IMR-90 (cell line): ENCODE results near the gene ABHD18.
"Not testable (repeated sequence)": the region's sequence is repeated elsewhere in the genome, so short reads cannot be mapped to it uniquely, and the experiment has no call there.

Source experiments
- BHLHE40 ChIP-seq: fragments of 150-350 bp; IDR thresholded peaks from 2 replicates; pipeline ENCODE4 v1.6.1; 2016; ENCODE audit warnings: mild to moderate bottlenecking, low read depth, low read length
- FOS ChIP-seq: fragments of 150-350 bp; IDR thresholded peaks from 2 replicates; pipeline ENCODE4 v1.6.1; 2016; ENCODE audit warnings: low read depth, low read length
- MAFK ChIP-seq: IDR thresholded peaks from 2 replicates; pipeline ENCODE4 v1.6.1; 2012; ENCODE audit warnings: low read depth, low read length, improper control_type of control experiment
- MAZ ChIP-seq: IDR thresholded peaks from 2 replicates; pipeline ENCODE4 v1.6.1; 2012; ENCODE audit warnings: low read depth, mild to moderate bottlenecking, low read length, improper control_type of control experiment, moderate library complexity, borderline replicate concordance
- POLR2A ChIP-seq: IDR thresholded peaks from 2 replicates; pipeline ENCODE4 v1.6.1; 2012; ENCODE audit warnings: mild to moderate bottlenecking, low read depth, low read length
- RFX5 ChIP-seq: IDR thresholded peaks from 2 replicates; pipeline ENCODE4 v1.8.0; 2012; ENCODE audit warnings: low read depth, mild to moderate bottlenecking, low read length, moderate library complexity
- SMC3 ChIP-seq: fragments of 150-350 bp; IDR thresholded peaks from 2 replicates; pipeline ENCODE4 v1.6.1; 2016; ENCODE audit warnings: low read depth, mild to moderate bottlenecking, antibody characterized with exemption, low read length, moderate library complexity
- TF ChIP-seq, protein P1 (sequence below): fragments of 150-350 bp; IDR thresholded peaks from 2 replicates; pipeline ENCODE4 v1.6.1; 2017; ENCODE audit warnings: mild to moderate bottlenecking, antibody characterized with exemption, low read length, low read depth
- TF ChIP-seq, protein P2 (sequence below): conservative IDR thresholded peaks from 2 replicates; pipeline ENCODE4 v1.5.1; 2012; ENCODE audit warnings: mild to moderate bottlenecking, low read depth, low read length, improper control_type of control experiment
- TF ChIP-seq, protein P3 (sequence below): fragments of 150-350 bp; IDR thresholded peaks from 2 replicates; pipeline ENCODE4 v1.6.1; 2016; ENCODE audit warnings: low read depth, mild to moderate bottlenecking, low read length, moderate library complexity, borderline replicate concordance

DNA sequence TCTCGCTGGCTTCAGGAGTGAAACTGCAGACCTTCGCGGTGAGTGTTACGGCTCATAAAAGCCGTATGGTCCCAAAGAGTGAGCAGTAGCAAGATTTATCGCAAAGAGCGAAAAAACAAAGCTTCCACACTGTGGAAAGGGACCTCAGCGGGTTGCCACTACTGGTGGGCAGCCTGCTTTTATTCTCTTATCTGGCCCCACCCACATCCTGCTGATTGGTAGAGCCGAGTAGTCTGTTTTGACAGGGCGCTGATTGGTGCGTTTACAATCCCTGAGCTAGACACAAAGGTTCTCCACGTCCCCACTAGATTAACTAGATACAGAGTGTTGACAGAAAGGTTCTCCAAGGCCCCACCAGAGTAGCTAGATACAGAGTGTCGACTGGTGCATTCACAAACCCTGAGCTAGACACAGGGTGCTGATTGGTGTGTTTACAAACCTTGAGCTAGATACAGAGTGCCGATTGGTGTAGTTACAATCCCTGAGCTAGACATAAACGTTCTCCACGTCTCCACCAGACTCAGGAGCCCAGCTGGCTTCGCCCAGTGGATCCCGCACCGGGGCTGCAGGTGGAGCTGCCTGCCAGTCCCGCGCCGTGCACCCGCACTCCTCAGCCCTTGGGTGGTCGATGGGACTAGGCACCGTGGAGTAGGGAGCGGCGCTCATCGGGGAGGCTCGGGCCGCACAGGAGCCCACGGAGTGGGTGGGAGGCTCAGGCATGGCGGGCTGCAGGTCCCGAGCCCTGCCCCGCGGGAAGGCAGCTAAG lies 1.4 kb upstream of the ABHD18 start:
- TF ChIP-seq, protein P1, sequence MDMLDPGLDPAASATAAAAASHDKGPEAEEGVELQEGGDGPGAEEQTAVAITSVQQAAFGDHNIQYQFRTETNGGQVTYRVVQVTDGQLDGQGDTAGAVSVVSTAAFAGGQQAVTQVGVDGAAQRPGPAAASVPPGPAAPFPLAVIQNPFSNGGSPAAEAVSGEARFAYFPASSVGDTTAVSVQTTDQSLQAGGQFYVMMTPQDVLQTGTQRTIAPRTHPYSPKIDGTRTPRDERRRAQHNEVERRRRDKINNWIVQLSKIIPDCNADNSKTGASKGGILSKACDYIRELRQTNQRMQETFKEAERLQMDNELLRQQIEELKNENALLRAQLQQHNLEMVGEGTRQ = not testable (repeated sequence)
- not testable (repeated sequence) for TF ChIP-seq RFX5, POLR2A, SMC3, MAFK, MAZ, BHLHE40, FOS
- TF ChIP-seq, protein P2, sequence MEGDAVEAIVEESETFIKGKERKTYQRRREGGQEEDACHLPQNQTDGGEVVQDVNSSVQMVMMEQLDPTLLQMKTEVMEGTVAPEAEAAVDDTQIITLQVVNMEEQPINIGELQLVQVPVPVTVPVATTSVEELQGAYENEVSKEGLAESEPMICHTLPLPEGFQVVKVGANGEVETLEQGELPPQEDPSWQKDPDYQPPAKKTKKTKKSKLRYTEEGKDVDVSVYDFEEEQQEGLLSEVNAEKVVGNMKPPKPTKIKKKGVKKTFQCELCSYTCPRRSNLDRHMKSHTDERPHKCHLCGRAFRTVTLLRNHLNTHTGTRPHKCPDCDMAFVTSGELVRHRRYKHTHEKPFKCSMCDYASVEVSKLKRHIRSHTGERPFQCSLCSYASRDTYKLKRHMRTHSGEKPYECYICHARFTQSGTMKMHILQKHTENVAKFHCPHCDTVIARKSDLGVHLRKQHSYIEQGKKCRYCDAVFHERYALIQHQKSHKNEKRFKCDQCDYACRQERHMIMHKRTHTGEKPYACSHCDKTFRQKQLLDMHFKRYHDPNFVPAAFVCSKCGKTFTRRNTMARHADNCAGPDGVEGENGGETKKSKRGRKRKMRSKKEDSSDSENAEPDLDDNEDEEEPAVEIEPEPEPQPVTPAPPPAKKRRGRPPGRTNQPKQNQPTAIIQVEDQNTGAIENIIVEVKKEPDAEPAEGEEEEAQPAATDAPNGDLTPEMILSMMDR = not testable (repeated sequence)
- TF ChIP-seq, protein P3, sequence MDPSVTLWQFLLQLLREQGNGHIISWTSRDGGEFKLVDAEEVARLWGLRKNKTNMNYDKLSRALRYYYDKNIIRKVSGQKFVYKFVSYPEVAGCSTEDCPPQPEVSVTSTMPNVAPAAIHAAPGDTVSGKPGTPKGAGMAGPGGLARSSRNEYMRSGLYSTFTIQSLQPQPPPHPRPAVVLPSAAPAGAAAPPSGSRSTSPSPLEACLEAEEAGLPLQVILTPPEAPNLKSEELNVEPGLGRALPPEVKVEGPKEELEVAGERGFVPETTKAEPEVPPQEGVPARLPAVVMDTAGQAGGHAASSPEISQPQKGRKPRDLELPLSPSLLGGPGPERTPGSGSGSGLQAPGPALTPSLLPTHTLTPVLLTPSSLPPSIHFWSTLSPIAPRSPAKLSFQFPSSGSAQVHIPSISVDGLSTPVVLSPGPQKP = not testable (repeated sequence)
